Putamen (tissue), 1 donor: Measurements from ENCODE around the gene GDPGP1.
"Not testable (repeated sequence)": the region's sequence is repeated elsewhere in the genome, so short reads cannot be mapped to it uniquely, and the experiment has no call there.

Experiments
- DNase-seq: peaks from one replicate; pipeline ENCODE4 v3.0.0-alpha.2; 2016; ENCODE audit warnings: low spot score

Gene GDPGP1, protein sequence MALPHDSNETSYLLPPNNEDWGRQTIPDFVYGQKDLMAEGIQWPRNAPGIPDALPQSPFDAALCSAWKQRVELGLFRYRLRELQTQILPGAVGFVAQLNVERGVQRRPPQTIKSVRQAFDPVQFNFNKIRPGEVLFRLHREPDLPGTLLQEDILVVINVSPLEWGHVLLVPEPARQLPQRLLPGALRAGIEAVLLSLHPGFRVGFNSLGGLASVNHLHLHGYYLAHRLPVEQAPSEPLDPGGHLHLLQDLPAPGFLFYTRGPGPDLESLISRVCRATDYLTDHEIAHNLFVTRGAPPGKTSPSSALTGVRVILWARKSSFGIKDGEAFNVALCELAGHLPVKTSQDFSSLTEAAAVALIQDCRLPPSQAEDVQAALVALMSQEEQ

DNA sequence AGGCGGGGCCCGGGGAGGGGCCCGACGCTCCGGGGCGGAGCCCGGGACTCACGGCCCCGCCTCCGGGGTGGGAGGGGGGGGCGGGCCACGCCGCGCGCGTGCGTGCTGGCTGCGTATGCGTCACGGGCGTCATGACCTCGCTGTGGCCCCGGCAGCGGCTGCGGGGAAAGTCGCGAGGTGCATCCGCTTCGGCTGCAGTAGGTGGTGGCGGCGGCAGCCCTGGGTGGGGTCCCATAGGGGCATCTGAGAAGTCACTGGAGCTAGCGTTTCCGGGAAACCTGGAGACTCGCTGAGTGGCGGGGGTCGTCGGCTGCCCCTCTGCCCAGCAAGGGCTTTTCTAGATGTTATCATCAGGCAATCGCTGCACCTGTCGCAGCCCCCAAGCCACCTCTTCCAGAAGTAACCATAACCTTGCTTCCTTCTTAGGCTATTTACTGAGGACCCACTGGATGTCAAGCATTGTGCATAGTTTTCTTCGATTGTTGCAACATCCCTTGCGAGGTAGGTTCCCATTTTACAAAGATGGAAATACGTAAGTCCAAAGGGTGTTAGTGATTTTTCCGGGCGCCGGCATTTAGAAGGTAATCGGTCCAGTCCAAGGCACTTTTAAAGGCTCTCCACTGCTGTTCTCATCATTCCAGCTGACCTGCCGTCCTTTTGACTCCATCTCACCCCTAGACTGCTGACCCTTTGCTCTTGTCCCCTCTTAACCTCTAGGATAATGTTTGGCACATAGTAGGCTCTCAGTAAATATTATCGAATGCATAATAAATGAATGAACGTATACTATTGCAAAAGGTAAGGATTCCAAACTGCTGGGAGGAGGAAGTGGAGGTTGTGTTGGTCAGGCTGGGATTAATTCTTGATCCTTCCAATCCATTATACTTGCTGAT is at the start of gene GDPGP1:
TSS of gene GDPGP1 (plus strand) at position 114 of the 893 bp plus-strand sequence. CDS start 6,700 bp downstream, outside the sequence.
- no peak for DNase-seq

DNA sequence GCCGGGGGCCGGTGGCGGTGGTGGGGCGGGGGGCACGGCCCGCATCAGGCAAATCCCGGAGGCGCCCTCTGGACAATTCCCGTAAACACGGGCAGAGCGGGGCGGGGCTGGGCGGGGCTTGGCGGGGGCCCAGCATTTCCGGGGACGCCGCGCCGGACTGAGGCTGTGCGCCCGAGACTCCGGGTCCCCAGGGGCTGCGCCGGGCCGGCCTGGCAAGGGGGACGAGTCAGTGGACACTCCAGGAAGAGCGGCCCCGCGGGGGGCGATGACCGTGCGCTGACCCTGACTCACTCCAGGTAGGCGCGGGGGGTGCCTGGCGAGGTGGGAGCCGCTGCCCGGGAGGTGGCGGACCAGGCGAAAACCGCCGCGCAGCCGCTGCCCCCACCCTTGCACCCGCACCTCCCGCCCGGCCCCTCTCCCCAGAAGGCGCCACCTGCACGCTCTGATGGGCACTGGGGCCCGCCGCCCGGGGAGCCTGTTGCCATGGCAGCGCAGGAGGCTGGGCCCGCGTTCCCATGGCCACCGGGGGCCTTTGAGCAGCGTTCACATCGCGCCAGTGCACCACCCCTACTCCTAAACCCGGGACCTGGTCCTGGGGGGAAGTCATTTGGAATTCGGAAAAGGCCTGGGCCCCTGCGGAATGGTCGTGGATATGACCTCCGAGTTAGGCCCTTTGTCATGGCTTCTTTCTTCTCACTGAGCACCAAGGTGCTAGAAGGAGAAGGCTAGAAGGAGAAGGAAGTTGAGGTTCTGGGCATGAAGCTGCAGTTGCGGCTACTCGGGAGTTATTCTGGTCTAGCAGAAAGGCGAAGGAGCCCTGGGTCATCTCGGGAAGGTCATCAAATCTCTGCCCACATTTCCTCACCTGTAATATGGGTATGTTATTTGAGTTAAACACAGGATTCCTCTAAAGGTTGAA is 49.0 kb upstream of the GDPGP1 start:
- no peak for DNase-seq

DNA sequence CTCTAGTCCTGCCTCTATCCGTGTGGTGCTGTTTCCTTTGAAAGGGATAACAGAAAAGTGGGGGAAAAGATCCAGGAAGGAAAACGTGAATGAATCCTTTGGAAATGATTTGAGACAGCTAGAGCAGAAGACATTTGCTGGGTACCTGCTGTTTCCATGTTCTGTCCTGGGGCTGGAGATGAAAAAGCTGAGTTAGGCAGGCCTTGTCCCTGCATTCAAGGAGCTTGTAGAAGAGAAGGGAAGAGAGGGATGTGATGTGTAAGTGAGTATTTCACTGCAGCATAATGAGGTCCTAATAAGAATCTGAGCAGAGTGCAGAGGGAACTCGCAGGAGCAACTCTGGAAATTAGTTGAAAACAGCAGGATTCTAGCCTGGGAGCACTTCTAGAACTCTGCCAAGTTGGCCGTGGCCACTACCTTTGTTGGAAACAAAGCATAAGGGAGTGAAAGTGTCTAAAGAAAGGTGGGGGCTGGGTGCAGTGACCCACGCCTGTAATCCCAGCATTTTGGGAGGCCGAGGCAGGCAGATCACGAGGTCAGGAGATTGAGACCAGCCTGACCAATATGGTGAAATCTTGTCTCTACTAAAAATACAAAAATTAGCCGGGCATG is 46.6 kb upstream of the GDPGP1 start:
- no peak for DNase-seq

DNA sequence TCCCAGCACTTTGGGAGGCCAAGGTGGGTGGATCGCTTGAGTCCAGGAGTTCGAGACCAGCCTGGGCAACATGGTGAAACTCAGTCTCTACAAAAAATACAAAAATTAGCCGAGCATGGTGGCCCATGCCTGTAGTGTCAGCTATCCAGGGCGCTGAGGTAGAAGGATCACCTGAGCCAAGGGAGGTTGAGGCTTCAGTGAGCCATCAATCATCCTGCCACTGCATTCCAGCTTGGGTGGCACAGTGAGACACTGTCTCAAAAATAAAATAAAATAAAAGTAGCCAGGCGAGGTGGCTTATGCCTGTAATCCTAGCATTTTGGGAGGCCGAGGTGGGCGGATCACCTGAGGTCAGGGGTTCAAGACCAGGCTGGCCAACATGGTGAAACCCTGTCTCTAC is 45.9 kb upstream of the GDPGP1 start:
- DNase-seq = not testable (repeated sequence)

DNA sequence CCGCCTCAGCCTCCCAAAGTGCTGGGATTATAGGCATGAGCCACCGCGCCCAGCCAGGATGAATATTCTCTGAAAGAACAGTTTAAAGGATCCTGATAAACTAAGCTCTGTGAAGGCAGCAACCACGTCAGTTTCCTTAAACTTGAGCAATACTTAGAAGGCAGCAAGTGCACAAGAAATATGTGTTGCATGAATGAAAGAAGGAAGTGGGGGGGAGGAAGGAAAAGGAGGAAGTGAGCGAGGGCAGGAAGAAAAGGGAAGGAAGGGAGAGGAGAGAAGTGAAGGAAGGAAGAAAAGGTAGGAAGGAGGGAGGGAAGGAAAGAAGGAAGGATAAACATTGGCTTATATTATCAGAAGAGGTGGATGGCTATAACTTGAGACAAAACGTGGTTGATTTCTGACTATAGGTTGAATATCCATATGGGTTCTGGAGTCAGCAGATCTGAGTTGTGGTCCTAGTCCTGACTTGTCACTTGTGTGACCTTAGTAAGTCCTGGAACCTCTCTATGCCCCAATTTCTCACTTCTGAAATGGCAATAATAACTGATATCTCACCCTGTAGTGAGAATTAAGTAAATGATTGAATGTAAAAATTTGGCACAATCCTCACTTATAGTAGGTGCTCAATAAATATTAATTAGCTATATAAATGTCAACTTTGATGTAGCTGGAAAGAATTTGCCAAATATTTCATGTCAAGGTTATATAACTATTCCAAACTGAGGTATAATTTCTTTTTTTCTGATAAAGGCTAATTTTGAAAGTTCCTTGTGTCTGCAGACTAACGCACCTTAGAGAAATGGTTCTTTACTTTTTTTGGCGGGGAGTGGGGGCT is 44.9 kb upstream of the GDPGP1 start:
- no peak for DNase-seq

DNA sequence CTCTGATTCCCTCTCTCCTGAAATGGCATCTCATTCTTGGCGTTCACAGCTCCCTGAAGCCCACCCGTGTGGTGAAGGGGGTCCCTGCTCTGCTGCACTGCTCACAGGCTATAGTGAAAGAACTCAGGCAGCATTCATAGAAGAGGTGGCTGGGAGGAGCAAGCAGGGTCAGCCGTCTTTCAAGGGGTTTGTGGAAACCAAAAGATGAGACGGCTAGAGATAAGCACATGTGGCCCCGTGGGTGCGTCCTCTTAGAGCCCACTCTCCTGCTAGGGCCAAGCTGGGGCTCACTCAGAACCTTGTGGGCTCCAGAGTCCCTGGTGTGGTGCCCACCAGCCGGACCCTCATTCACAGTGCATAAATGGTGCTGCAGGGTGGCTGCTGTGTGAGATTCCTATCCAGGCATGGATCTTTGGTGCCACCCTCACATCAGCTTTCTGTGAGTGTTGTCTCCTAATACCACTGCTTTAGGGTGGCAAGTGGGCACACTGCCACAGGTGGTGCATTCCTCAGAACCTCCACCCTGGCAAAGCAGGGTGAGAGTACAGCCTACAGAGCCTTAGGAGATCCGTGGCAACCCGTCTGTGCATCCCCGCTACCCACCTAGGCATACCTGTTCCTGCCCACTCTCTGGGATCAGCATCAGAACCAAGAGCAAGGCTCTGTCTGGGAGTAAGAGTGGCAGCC is 44.1 kb upstream of the GDPGP1 start:
- no peak for DNase-seq

DNA sequence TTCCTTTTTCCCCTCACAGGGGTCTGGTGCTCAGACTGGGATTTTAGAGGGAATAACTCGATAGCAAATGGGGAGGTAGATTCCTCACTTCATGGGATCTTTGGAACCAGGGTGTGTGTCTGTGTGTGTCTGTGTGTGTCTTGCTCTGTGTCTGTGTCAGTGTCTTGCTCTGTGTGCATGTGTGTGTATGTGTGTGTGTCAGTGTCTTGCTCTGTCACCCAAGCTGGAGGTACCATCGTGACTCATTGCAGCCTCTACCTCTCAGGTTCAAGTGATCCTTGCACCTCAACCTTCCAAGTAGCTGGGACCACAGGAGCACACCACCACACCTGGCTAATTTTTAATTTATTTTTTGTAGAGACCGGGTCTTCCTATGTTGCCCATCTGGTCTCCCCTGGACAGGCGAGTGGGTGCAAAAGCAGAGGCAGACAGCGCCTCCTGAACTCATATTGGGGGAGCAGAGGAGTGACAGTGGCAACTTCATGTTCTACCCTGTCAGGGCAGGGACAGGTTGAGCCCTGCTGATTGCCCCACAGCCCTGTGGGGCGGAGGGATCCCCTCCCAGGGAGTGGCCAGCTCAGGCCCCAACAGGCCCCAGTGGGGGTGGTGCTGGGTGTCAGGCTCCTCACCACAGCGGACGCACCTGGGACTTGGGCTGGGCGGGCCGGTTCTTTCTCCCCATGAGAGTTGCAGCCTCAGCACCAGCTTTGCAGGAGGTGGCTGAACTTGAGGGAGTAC is 43.2 kb upstream of the GDPGP1 start:
- DNase-seq = no peak

DNA sequence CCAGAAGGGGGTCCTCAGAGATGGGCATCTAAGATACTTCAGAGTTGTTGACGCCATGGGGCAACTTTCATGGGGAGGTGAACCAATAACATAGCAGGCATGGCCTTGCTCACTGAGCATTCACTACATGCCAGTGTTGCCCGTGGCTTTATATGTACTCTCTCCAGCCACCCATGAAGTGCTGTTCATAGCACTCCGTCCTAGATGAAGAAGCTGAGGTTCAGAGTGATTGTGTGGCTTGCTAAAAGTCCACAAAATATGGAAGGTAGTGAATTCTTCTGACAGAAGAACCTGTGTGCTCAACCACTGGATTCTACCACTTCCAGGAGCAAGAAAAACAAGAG is 42.7 kb upstream of the GDPGP1 start:
- no peak for DNase-seq

DNA sequence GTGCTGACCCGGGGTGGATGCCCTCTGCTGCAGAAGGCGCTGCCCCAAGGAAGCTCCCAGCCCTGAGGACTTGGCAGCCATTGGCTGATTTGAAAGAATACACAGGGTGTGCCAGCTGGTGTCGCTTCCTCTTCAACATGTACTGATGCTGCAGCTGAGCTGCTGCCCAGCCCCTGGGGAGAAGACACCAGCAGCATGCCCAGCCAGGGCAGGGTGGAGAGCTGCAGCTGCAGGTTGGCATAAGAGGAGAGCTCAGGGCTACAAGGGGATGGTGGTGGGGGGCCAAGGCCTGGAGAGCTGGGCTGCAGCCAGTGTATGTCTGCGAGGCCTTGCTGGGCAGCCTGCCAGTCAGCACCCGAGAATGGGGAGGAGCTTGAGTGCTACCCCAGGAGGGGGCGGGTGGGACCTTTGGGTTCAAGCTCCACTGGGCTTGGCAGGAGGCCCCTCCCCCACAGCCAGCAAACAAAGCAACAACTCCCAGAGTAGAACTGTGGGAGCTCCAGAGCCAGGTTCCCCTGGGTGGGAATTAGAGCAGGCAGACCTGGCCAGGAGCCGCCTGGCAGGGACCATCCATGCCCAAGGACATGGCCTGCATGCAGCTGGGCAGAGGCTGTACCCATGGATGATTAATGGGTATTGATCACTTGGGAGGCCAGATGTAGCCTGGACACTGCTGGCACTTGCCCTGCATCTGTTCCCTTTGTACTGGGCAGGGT is 42.1 kb upstream of the GDPGP1 start:
- peak; percentile 76 for DNase-seq

DNA sequence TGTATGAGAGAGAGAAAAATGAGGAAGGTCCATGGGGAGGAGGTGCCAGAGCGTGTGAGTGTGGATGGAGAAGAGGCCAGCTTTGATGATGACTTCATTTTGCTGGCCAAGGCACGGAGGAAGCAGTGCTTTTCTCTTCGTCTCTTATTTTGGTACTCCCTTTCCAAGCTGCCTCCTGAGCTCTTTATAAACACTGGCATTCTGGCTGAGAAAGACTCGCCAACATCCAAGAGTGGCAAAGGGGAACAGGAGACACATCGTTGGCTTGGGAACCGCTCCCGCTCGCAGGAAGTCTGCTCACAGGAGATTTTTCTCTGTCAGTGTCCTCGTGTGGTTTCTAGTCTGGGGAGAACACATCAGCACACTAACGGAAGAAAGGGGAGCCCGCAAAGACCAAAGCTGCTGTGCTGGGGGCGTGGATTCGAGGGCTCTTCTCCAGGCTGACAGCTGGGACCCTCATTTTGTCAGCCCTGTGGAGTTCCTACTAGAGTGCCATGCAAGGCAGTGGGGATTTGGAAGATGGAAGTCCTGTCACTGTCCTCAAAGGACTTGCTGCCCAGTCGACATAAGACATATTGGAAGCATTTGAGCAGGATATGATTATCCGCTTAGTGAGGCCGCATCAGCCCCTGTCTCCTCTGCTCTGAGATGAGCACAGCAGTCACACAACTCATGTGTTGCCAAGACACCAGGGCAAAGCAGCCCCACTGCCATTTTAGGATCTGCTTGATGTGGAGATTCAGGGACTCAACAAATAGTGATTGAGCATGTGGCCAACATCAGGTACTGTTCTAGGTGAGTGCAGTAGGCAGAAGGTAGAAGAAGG is 40.8 kb upstream of the GDPGP1 start:
- DNase-seq = peak; percentile 39

DNA sequence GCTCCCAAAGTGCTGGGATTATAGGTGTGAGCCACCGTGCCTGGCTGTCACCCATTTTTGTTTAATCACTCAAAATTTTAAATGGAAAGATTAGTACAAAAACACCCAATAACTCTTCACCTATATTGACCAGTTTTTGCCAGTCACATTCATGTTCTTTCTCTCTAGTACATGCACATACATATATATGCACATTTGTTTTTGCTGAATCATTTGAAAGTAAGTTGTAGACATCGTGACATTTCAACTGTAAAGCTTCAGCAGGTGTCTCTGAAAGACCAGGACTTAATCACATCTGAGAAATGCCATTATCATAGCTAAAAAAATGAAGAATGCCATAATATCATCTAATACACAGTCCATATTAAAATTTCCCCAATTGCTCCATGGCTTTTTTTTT is 39.4 kb upstream of the GDPGP1 start:
- no peak for DNase-seq

DNA sequence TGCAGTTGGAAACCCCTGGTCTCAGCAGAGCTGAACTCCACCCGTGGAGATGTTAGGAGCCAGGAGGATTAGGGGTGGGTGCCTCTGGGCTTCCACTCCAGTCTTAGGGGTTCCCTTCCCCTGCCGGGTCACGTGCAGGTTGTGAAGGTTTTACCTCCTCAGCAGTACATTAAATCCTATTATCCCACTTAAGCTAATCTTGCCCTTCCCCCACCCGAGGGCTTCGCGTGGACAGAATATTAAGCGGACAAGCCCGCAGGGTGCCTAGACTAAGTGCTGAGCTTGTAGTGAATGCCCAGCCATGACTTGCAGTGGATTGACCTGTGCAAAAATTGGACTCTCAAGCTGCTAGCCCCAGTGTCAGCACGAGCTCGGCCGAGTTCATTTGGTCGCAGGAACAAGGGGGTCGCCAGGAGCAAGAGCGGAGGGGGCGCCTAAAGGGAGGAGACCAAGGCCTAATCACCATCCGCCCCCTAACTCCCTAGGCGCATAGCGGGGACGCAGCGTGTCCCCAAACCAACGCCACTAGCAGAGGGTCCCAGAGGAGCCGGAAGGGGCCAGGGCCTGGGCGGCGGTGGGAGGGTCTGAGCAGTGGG is 33.4 kb upstream of the GDPGP1 start:
- no peak for DNase-seq

DNA sequence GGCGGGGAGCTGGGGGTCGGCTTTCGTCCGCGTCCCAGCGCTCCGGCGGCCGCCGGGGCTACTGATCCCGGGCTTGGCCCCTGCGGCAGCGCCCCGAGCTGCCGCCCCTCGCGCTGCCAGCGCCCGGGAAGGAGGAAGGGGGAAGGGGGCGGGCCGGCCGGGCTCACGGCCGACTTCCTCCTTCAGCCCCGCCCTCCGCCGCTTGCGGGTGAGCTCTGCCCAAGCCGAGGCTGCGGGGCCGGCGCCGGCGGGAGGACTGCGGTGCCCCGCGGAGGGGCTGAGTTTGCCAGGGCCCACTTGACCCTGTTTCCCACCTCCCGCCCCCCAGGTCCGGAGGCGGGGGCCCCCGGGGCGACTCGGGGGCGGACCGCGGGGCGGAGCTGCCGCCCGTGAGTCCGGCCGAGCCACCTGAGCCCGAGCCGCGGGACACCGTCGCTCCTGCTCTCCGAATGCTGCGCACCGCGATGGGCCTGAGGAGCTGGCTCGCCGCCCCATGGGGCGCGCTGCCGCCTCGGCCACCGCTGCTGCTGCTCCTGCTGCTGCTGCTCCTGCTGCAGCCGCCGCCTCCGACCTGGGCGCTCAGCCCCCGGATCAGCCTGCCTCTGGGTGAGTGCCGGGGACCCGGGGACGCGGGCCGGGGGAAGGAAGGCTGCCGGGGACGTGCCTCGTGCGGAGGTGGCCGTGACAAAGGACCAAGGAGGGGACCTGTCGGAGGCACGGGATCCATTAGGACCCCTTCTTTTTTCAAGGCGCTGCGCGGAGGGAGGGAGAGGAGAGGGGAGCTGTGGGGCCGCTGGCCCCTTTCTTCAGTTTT is 32.7 kb upstream of the GDPGP1 start, which contains the start of gene SEMA4B:
TSS of gene SEMA4B (plus strand) at position 201 of the 814 bp plus-strand sequence. CDS start at position 450, 249 bp downstream.
- peak; percentile 52 for DNase-seq

DNA sequence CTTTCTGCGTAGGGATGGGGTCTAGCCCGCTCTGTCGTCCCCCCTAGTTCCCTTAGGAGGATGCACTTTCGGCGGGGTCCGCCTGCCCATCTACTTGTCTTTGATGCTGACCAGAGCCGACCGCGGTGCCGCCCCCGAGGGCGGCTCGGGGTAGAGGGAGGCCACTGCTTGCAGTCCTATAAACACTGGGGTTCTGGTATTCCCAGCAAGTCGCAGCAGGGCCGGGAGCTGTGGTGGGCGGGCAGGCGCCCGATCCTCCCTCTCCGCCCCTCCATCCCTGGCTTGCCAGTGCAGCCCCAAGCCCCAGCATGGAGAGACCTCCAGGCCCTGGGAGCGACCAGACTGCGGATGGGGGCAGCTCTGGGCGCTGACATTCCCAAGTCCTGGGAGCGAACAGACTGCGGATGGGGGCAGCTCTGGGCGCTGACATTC is 32.0 kb upstream of the GDPGP1 start:
- DNase-seq = no peak

DNA sequence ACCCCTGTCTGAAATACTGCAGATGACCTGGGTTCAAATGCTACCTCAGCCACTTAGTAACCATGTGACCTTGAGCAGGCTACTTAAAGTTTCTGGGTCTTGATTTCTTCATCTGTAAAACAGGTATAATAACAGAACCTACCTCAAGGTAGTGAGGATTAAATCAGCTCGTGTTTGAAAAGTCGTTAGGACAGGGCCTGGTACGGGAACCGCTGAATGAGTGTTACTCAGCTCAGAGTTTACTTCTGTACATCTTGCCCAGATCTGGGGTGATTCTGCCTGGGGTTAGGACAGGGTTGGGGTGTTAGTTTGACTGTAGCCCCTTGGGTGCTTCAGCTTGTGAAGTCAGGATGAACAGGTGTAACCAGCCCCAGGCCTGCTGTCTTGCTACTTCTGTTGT is 31.1 kb upstream of the GDPGP1 start:
- DNase-seq = no peak

DNA sequence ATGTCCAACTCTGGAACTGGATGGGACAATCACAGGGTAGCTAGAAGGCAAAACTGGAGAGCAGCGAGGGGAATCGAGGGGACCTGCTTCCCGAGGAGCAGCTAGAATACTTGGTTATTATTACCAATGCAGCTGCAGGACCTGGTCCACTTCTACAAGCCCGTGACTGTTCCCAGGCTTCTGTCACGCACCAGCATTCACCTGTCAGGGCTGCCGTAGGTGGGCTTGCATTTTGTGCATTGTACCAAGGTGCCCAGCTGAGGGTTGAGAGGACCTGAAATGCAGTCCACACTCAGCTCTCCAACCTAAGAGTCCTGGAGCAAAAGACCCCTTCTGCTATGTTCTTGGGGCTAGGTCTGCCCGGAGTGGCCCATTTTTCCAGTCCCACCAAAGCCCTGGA is 30.5 kb upstream of the GDPGP1 start:
- DNase-seq = no peak
